Measurements from ENCODE around the gene HGFAC. TPM values are rescaled to one million over a fixed set of nuclear protein-coding genes. Genes with fewer than 3 reads are reported as not detected.

HGFAC gene
- polyA plus RNA-seq, 1 donor from 2014 or later: 16.2 TPM

GRCh38 chr4:3421470-3421869 lies 20.3 kb upstream of the HGFAC start:
- H3K4me3 ChIP-seq (ENCODE audit: low read length): no peak overlapping the region
- no peaks in the 10 kb centered on the region for H4K20me1 ChIP-seq (ENCODE audit: insufficient read depth)
- no peaks in the 10 kb centered on the region for H3K79me2 ChIP-seq (replicated peaks; ENCODE audit: insufficient read depth, low read length)
- no peak overlapping the region for H3K4me2 ChIP-seq (ENCODE audit: low read length)
- no peaks in the 10 kb centered on the region for H3K9me2 ChIP-seq (ENCODE audit: insufficient read depth, low read length)
- TF ChIP-seq MXI1 (conservative IDR thresholded peaks at IDR 0.05; ENCODE audit: poor library complexity, severe bottlenecking): no peak
- no peak for TF ChIP-seq EZH2 (IDR thresholded peaks at IDR 0.05; ENCODE audit: borderline replicate concordance, insufficient read depth, low read length, poor library complexity, severe bottlenecking)
- no peak for TF ChIP-seq TAF1 (IDR thresholded peaks at IDR 0.05; ENCODE audit: low read depth)
- TF ChIP-seq SMC3 (conservative IDR thresholded peaks at IDR 0.05; ENCODE audit: poor library complexity): no peak
- TF ChIP-seq RAD21 (conservative IDR thresholded peaks at IDR 0.05): no peak
- TF ChIP-seq CTCF (IDR thresholded peaks at IDR 0.05; ENCODE audit: poor library complexity, severe bottlenecking): no peak
- TF ChIP-seq POLR2AphosphoS5 (IDR thresholded peaks at IDR 0.05): no peak
- no peak for TF ChIP-seq REST (IDR thresholded peaks at IDR 0.05; ENCODE audit: borderline replicate concordance)
- no peak for TF ChIP-seq EP300 (conservative IDR thresholded peaks at IDR 0.05; ENCODE audit: poor library complexity, severe bottlenecking)
- H3F3A ChIP-seq (ENCODE audit: insufficient read depth, low read length, poor library complexity, severe bottlenecking): no peaks in the 10 kb centered on the region
- H3K27ac ChIP-seq (ENCODE audit: low read length): no peak overlapping the region
- H2AFZ ChIP-seq (ENCODE audit: low read depth, low read length): no peak overlapping the region
- no peak overlapping the region for H3K9ac ChIP-seq (ENCODE audit: low read length)
- peaks cover 4% of the 10 kb centered on the region for H3K36me3 ChIP-seq (ENCODE audit: insufficient read depth, low read length)
- H3K9me3 ChIP-seq (ENCODE audit: low read length): no peaks in the 10 kb centered on the region
- no peaks in the 10 kb centered on the region for H3K27me3 ChIP-seq (ENCODE audit: insufficient read depth, low read depth, low read length)

GRCh38 chr4:3422241-3422801 lies 19.4 kb upstream of the HGFAC start:
- no peak for TF ChIP-seq MXI1 (conservative IDR thresholded peaks at IDR 0.05; ENCODE audit: poor library complexity, severe bottlenecking)
- TF ChIP-seq TAF1 (IDR thresholded peaks at IDR 0.05; ENCODE audit: low read depth): no peak
- Histone ChIP-seq H2AFZ (ENCODE audit: low read depth, low read length) (no peak overlapping the region), H3K27me3 (ENCODE audit: insufficient read depth, low read depth, low read length) (no peaks in the 10 kb centered on the region), H3K9me3 (ENCODE audit: low read length) (no peaks in the 10 kb centered on the region), H3K9ac (ENCODE audit: low read length) (no peak overlapping the region), H4K20me1 (ENCODE audit: insufficient read depth) (no peaks in the 10 kb centered on the region), H3K4me3 (ENCODE audit: low read length) (no peak overlapping the region), H3F3A (ENCODE audit: insufficient read depth, low read length, poor library complexity, severe bottlenecking) (no peaks in the 10 kb centered on the region), H3K4me2 (ENCODE audit: low read length) (no peak overlapping the region), H3K36me3 (ENCODE audit: insufficient read depth, low read length) (peaks cover 4% of the 10 kb centered on the region), H3K9me2 (ENCODE audit: insufficient read depth, low read length) (no peaks in the 10 kb centered on the region), H3K27ac (ENCODE audit: low read length) (no peak overlapping the region), H3K79me2 (replicated peaks; ENCODE audit: insufficient read depth, low read length) (no peaks in the 10 kb centered on the region)

All from neural cell (in vitro differentiated cells).